ENCODE results near the gene NCMAP.

Gene NCMAP, protein sequence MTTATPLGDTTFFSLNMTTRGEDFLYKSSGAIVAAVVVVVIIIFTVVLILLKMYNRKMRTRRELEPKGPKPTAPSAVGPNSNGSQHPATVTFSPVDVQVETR

DNA sequence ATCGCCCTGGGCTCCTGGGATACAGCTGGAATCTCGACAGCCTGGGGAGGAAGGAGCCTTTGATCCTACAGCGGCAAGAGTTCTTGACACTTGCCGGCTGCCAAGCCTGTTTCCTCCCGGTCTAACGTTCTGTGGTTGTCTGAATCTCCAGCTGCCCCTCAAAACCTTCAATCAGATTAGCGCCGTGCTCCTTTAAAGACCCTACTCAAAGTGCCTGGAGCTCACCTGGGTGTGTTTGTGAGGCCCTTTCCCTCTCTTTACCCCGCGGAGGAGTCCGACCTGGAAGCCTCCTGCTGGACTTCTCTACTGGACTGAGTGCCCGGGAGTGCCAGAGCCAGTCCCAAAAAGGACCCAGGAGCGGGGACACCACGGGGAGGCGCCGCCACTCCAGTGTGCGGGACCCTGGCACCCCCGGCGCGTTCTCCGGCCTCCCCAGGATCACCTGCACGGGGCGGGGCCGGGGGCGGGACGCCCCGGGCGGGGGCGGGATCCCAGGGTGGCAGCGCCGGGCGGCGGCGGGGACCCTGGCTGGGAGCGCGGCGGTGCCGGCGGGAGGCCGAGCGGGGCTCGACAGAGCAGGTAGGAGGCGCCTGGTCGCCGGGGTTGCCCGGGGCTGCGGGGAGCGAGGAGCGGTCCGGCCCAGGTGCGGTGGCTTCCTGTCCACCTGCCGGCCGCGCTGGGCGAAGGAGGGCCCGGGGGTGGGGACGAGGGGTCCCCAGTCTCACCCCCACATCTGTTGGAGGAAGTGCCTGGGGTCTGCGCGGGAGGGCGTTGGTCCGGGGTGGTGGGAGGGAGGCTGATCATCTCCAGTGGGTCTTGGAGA, at the start of gene NCMAP:
Gene NCMAP, plus strand, starts transcription at position 497 of the 823 bp plus-strand sequence. CDS start 39,344 bp downstream, outside the sequence.
- peaks cover 9% of the 10 kb centered on the region for H3K27me3 ChIP-seq (ENCODE audit: control insufficient read depth, low read length)
- H3K4me3 ChIP-seq (ENCODE audit: low read length) = peak within 1 kb of the TSS; percentile 71
- H3K79me2 ChIP-seq (ENCODE audit: control insufficient read depth, low read length) = no peaks in the 10 kb centered on the region
- H3K9me2 ChIP-seq (replicated peaks; ENCODE audit: control insufficient read depth, low read length) = no peaks in the 10 kb centered on the region
- H4K20me1 ChIP-seq (ENCODE audit: control insufficient read depth, insufficient read depth, low read depth, low read length) = no peaks in the 10 kb centered on the region
- no peaks in the 10 kb centered on the region for H3K9me3 ChIP-seq (ENCODE audit: control insufficient read depth, insufficient read depth, low read length)
- peak within 1 kb of the TSS; percentile 83 for H3K4me2 ChIP-seq (ENCODE audit: low read length)
- H3K27ac ChIP-seq (ENCODE audit: low read depth, low read length) = no peak within 1 kb of the TSS
- H3K4me1 ChIP-seq (ENCODE audit: control insufficient read depth, low read length) = peaks cover 27% of the 10 kb centered on the region
- no peak for TF ChIP-seq EZH2phosphoT487 (IDR thresholded peaks at IDR 0.05; ENCODE audit: borderline replicate concordance, low read length)
- TF ChIP-seq, protein P1, sequence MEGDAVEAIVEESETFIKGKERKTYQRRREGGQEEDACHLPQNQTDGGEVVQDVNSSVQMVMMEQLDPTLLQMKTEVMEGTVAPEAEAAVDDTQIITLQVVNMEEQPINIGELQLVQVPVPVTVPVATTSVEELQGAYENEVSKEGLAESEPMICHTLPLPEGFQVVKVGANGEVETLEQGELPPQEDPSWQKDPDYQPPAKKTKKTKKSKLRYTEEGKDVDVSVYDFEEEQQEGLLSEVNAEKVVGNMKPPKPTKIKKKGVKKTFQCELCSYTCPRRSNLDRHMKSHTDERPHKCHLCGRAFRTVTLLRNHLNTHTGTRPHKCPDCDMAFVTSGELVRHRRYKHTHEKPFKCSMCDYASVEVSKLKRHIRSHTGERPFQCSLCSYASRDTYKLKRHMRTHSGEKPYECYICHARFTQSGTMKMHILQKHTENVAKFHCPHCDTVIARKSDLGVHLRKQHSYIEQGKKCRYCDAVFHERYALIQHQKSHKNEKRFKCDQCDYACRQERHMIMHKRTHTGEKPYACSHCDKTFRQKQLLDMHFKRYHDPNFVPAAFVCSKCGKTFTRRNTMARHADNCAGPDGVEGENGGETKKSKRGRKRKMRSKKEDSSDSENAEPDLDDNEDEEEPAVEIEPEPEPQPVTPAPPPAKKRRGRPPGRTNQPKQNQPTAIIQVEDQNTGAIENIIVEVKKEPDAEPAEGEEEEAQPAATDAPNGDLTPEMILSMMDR (IDR thresholded peaks at IDR 0.05; ENCODE audit: low read depth, low read length, poor library complexity, severe bottlenecking) = no peak
- H3F3A ChIP-seq (ENCODE audit: control insufficient read depth, insufficient read depth) = no peaks in the 10 kb centered on the region
- H3K36me3 ChIP-seq (ENCODE audit: control insufficient read depth, low read length) = no peaks in the 10 kb centered on the region

DNA sequence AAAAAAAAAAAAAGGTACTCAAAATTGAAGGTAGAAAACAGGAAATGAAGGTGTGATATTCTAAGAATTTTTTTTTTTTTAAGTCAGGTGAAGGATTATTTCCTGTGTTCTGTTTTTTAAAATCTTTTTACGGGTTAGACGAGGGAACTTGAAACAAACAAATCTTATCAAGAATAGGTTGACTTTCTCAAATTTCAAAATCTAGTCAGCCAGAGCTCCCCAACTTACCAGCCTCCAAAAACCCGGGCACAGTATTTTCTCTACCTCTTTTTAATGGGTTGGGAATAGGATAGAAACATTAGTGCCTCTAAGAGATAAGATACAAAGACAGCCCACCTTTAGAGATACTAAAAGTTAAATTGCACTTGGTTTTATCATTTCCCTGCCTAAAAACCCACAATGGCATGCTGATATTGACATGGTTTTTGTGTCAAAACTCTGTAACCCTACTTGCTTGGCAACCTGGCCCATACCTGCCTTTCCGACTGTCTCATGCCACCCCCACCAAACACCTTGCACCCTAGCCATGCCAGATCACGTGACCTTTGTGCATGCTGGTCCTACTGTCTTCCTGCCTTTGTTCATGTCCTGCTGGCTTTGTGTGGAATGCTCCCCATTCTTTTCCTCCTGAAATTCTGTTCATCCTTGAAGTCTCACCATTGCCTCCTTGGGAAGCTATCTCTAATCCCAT, 49.1 kb upstream of the NCMAP start:
- Histone ChIP-seq H3K9me3 (ENCODE audit: control insufficient read depth, insufficient read depth, low read length) (no peaks in the 10 kb centered on the region), H3K4me1 (ENCODE audit: control insufficient read depth, low read length) (peaks cover 36% of the 10 kb centered on the region), H4K20me1 (ENCODE audit: control insufficient read depth, insufficient read depth, low read depth, low read length) (no peaks in the 10 kb centered on the region; the same call in 1 of the 2 replicates), H3F3A (ENCODE audit: control insufficient read depth, insufficient read depth) (peaks cover 5% of the 10 kb centered on the region; the same call in 1 of the 2 replicates), H3K27me3 (ENCODE audit: control insufficient read depth, low read length) (no peaks in the 10 kb centered on the region), H3K9me2 (replicated peaks; ENCODE audit: control insufficient read depth, low read length) (no peaks in the 10 kb centered on the region), H3K4me3 (ENCODE audit: low read length) (peak overlapping the region; percentile 21), H3K4me2 (ENCODE audit: low read length) (peak overlapping the region; percentile 51), H3K36me3 (ENCODE audit: control insufficient read depth, low read length) (peaks cover 3% of the 10 kb centered on the region; the same call in 1 of the 2 replicates), H3K79me2 (ENCODE audit: control insufficient read depth, low read length) (peaks cover 34% of the 10 kb centered on the region), H3K27ac (ENCODE audit: low read depth, low read length) (no peak overlapping the region)
- no peak for TF ChIP-seq EZH2phosphoT487 (IDR thresholded peaks at IDR 0.05; ENCODE audit: borderline replicate concordance, low read length)
- TF ChIP-seq, protein P1 (IDR thresholded peaks at IDR 0.05; ENCODE audit: low read depth, low read length, poor library complexity, severe bottlenecking) = no peak

DNA sequence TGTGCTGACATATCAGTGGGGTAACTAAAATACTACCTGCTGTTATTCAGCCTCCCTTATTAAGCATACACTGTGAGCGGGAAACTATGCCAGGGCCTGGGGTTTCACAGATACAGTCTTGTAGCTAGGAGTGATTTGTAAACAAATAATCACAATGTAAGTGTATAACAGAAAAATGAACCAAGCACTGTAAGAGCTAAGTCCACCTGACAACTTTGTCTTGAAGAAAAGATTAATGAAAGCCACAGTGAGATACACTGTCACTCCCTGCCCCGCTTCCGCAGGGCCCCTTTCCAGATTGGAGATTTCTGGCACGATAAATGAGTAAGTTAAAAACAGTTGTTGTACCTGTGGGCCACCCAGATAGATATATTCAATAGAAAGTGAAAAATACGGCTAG, 48.5 kb upstream of the NCMAP start:
- peaks cover 7% of the 10 kb centered on the region; the same call in 1 of the 2 replicates for H3F3A ChIP-seq (ENCODE audit: control insufficient read depth, insufficient read depth)
- H3K4me2 ChIP-seq (ENCODE audit: low read length) = no peak overlapping the region
- H3K9me2 ChIP-seq (replicated peaks; ENCODE audit: control insufficient read depth, low read length) = no peaks in the 10 kb centered on the region
- H3K36me3 ChIP-seq (ENCODE audit: control insufficient read depth, low read length) = peaks cover 3% of the 10 kb centered on the region; the same call in 1 of the 2 replicates
- H4K20me1 ChIP-seq (ENCODE audit: control insufficient read depth, insufficient read depth, low read depth, low read length) = no peaks in the 10 kb centered on the region; the same call in 1 of the 2 replicates
- H3K27me3 ChIP-seq (ENCODE audit: control insufficient read depth, low read length) = no peaks in the 10 kb centered on the region
- no peaks in the 10 kb centered on the region for H3K9me3 ChIP-seq (ENCODE audit: control insufficient read depth, insufficient read depth, low read length)
- peaks cover 34% of the 10 kb centered on the region for H3K79me2 ChIP-seq (ENCODE audit: control insufficient read depth, low read length)
- peaks cover 34% of the 10 kb centered on the region for H3K4me1 ChIP-seq (ENCODE audit: control insufficient read depth, low read length)
- TF ChIP-seq EZH2phosphoT487 (IDR thresholded peaks at IDR 0.05; ENCODE audit: borderline replicate concordance, low read length) = no peak
- TF ChIP-seq, protein P1 (IDR thresholded peaks at IDR 0.05; ENCODE audit: low read depth, low read length, poor library complexity, severe bottlenecking) = no peak
- no peak overlapping the region for H3K4me3 ChIP-seq (ENCODE audit: low read length)
- H3K27ac ChIP-seq (ENCODE audit: low read depth, low read length) = no peak overlapping the region
